HPDE6-E6E7 (cell line): ENCODE measurements around the gene KIF19.
"Not testable (repeated sequence)": the region's sequence is repeated elsewhere in the genome, so short reads cannot be mapped to it uniquely, and the experiment has no call there.

Experiments
- DNase-seq: peaks from one replicate; pipeline ENCODE4 v3.0.0; 2011; ENCODE audit warnings: missing footprints; ENCODE audit errors: extremely low spot score

Gene KIF19

GRCh38 chr17:74325743-74326379 is at the start of gene KIF19:
Gene KIF19, plus strand, starts transcription at chr17:74326226. Its CDS starts 124 bp downstream, at chr17:74326350.
- DNase-seq: no peak

- no peak for DNase-seq
Measured at GRCh38 chr17:74276541-74277009, 49.5 kb upstream of the KIF19 start.

GRCh38 chr17:74277935-74278334 is 48.1 kb upstream of the KIF19 start:
- no peak for DNase-seq

- DNase-seq: not testable (repeated sequence)
Measured at GRCh38 chr17:74279617-74280016, 46.4 kb upstream of the KIF19 start.

- DNase-seq: no peak
Measured at GRCh38 chr17:74280093-74280513, 45.9 kb upstream of the KIF19 start.

GRCh38 chr17:74281799-74282198 is 44.2 kb upstream of the KIF19 start:
- no peak for DNase-seq

GRCh38 chr17:74282274-74282586 is 43.8 kb upstream of the KIF19 start:
- DNase-seq: not testable (repeated sequence)

- no peak for DNase-seq
Measured at GRCh38 chr17:74282587-74283370, 43.2 kb upstream of the KIF19 start.

GRCh38 chr17:74283371-74283673 is 42.7 kb upstream of the KIF19 start:
- DNase-seq: no peak

GRCh38 chr17:74287031-74287602 is 38.9 kb upstream of the KIF19 start:
- DNase-seq: no peak

GRCh38 chr17:74288785-74289184 is 37.2 kb upstream of the KIF19 start:
- no peak for DNase-seq

- no peak for DNase-seq
Measured at GRCh38 chr17:74289688-74290087, 36.3 kb upstream of the KIF19 start.

- no peak for DNase-seq
Measured at GRCh38 chr17:74290340-74290739, 35.7 kb upstream of the KIF19 start.

- DNase-seq: no peak
Measured at GRCh38 chr17:74292495-74292894, 33.5 kb upstream of the KIF19 start.

GRCh38 chr17:74295625-74296547 is 30.1 kb upstream of the KIF19 start:
- DNase-seq: no peak

GRCh38 chr17:74296548-74296936 is 29.5 kb upstream of the KIF19 start:
- no peak for DNase-seq

GRCh38 chr17:74297941-74298340 is 28.1 kb upstream of the KIF19 start:
- peak; percentile 46 for DNase-seq

- DNase-seq: no peak
Measured at GRCh38 chr17:74298778-74299177, 27.2 kb upstream of the KIF19 start.

GRCh38 chr17:74299226-74300009 is 26.6 kb upstream of the KIF19 start:
- no peak for DNase-seq

- DNase-seq: no peak
Measured at GRCh38 chr17:74303305-74303704, 22.7 kb upstream of the KIF19 start.

GRCh38 chr17:74304184-74304583 is 21.8 kb upstream of the KIF19 start:
- DNase-seq: no peak
